HCT116 (cell line): ENCODE data around the gene PCCA. TPM values are rescaled to one million over a fixed set of nuclear protein-coding genes. Genes with fewer than 3 reads are reported as not detected.

Experiments
- ATAC-seq: fragments of 200-7000 bp; cut with Tn5 transposase; 2 replicates; pipeline ENCODE4 v1.9.1; 2020; ENCODE audit warnings: mild to moderate bottlenecking, moderate library complexity
- BruUV-seq: library from RNA; stranded (reverse); fragments of 400-500 nt; replicated peaks from 2 replicates; lab custom pipeline; 2021; lab: Mats Ljungman, UMichigan
- CTCF ChIA-PET: fragments of 300-600 bp; sonication (Branson Sonifier 250); formaldehyde crosslinking; loops from one replicate; lab custom pipeline; 2021; ENCODE audit warnings: antibody characterized with exemption; lab: Charles Lee
- POLR2A ChIA-PET: fragments of 300-600, 350-600 bp; sonication (Branson Sonifier 250); formaldehyde crosslinking; loops from one replicate; lab custom pipeline; 2021; ENCODE audit warnings: antibody characterized with exemption; lab: Charles Lee
- RAD21 ChIA-PET, 2 experiments: fragments of 300-600 bp; sonication (Branson Sonifier 250); formaldehyde crosslinking; loops; one replicate each; lab custom pipeline; 2023; ENCODE audit warnings: low total read pairs in 2 of 2; ENCODE audit not compliant: uncharacterized antibody in 2 of 2, unreplicated experiment in 2 of 2, low non-redundant PET in 1 of 2; lab: Charles Lee
- DNase-seq: peaks from one replicate; pipeline ENCODE4 v3.0.0-alpha.2; 2010; ENCODE audit warnings: low read depth, low spot score
- H2AFZ ChIP-seq: fragments of 200-600 bp; shearing (Covaris generic), sonication (generic); 2 replicates; pipeline ENCODE4 v1.6.1; 2017; ENCODE audit warnings: low read depth, mixed run types, mixed read lengths, antibody characterized with exemption, low read length; ENCODE audit not compliant: poor library complexity, severe bottlenecking
- H3K27ac ChIP-seq: 2 replicates; pipeline ENCODE4 v1.5.1; 2012; ENCODE audit warnings: low read depth, low read length
- H3K27me3 ChIP-seq: fragments of 200-600 bp; sonication (generic); 2 replicates; pipeline ENCODE4 v1.6.1; 2016; ENCODE audit warnings: mixed run types, low read length, mixed read lengths; ENCODE audit not compliant: insufficient read depth
- H3K36me3 ChIP-seq, 2 experiments: fragments of 200-500 bp in 1 of 2; fragments of 200-600 bp in 1 of 2; sonication (Bioruptor generic) in 1 of 2; sonication (generic) in 1 of 2; 2 replicates each; pipeline versions ENCODE4 v1.5.1 to v1.6.1; 2014 to 2016; ENCODE audit warnings: low read length in 2 of 2, inconsistent platforms in 1 of 2, mixed read lengths in 1 of 2, mixed run types in 1 of 2; ENCODE audit not compliant: insufficient read depth in 2 of 2, control insufficient read depth in 1 of 2
- H3K4me1 ChIP-seq, 2 experiments: fragments of 200-600 bp in 1 of 2; sonication (generic) in 1 of 2; 2 replicates each; pipeline versions ENCODE4 v1.5.1 to v1.6.1; 2012 to 2017; ENCODE audit warnings: low read length in 2 of 2, inconsistent platforms in 1 of 2, mild to moderate bottlenecking in 1 of 2, mixed read lengths in 1 of 2, mixed run types in 1 of 2, moderate library complexity in 1 of 2; ENCODE audit not compliant: insufficient read depth in 2 of 2, control insufficient read depth in 1 of 2
- H3K4me2 ChIP-seq: fragments of 200-600 bp; sonication (generic); 2 replicates; pipeline ENCODE4 v1.6.1; 2017; ENCODE audit warnings: mixed run types, low read length, mixed read lengths
- H3K4me3 ChIP-seq, 2 experiments: fragments of 200-600 bp in 1 of 2; sonication (generic) in 1 of 2; replicated peaks in 1 of 2; 2 replicates each; pipeline ENCODE4 v1.5.1; 2011 to 2016; ENCODE audit warnings: low read length in 2 of 2, control low read depth in 1 of 2, low read depth in 1 of 2, mild to moderate bottlenecking in 1 of 2, mixed read lengths in 1 of 2, mixed run types in 1 of 2
- H3K79me2 ChIP-seq: fragments of 200-600 bp; sonication (generic); 2 replicates; pipeline ENCODE4 v1.6.1; 2017; ENCODE audit warnings: mild to moderate bottlenecking, mixed run types, low read length, moderate library complexity, mixed read lengths; ENCODE audit not compliant: insufficient read depth
- H3K9ac ChIP-seq: fragments of 200-600 bp; sonication (generic); 2 replicates; pipeline ENCODE4 v1.6.1; 2016; ENCODE audit warnings: low read length, mixed read lengths
- H3K9me2 ChIP-seq: fragments of 200-600 bp; sonication (generic), shearing (Covaris generic); 2 replicates; pipeline ENCODE4 v1.6.1; 2017; ENCODE audit warnings: mixed run types, mild to moderate bottlenecking, moderate library complexity; ENCODE audit not compliant: insufficient read depth
- H3K9me3 ChIP-seq, 2 experiments: fragments of 200-500 bp in 1 of 2; fragments of 200-600 bp in 1 of 2; sonication (Bioruptor generic) in 1 of 2; sonication (generic) in 1 of 2; 2 replicates each; pipeline ENCODE4 v1.6.1; 2014 to 2017; ENCODE audit warnings: low read length in 2 of 2, mixed read lengths in 2 of 2, inconsistent platforms in 1 of 2, low read depth in 1 of 2, mild to moderate bottlenecking in 1 of 2, mixed run types in 1 of 2, moderate library complexity in 1 of 2; ENCODE audit not compliant: control insufficient read depth in 1 of 2, insufficient read depth in 1 of 2
- H4K20me1 ChIP-seq: fragments of 200-600 bp; sonication (generic), shearing (Covaris generic); 2 replicates; pipeline ENCODE4 v1.6.1; 2017; ENCODE audit warnings: mixed run types, mild to moderate bottlenecking, moderate library complexity; ENCODE audit not compliant: insufficient read depth
- ATF3 ChIP-seq: IDR thresholded peaks from 2 replicates; pipeline ENCODE4 v1.6.1; 2012
- CBX3 ChIP-seq: IDR thresholded peaks from 2 replicates; pipeline ENCODE4 v1.6.1; 2012; ENCODE audit warnings: low read depth
- CEBPB ChIP-seq: IDR thresholded peaks from 2 replicates; pipeline ENCODE4 v1.6.1; 2012; ENCODE audit warnings: low read depth
- CTCF ChIP-seq, 3 experiments: fragments of 200-600 bp in 1 of 3; sonication (generic) in 1 of 3; IDR thresholded peaks in 2 of 3; conservative IDR thresholded peaks in 1 of 3; 2 replicates each; pipeline ENCODE4 v1.5.1; 2012 to 2017; ENCODE audit warnings: low read depth in 2 of 3, low read length in 2 of 3, antibody characterized with exemption in 1 of 3, borderline replicate concordance in 1 of 3, control low read depth in 1 of 3, mild to moderate bottlenecking in 1 of 3, mixed read lengths in 1 of 3, mixed run types in 1 of 3, moderate library complexity in 1 of 3; ENCODE audit not compliant: insufficient read depth in 1 of 3
- EGR1 ChIP-seq: IDR thresholded peaks from 2 replicates; pipeline ENCODE4 v1.6.1; 2012; ENCODE audit warnings: low read depth
- EZH2phosphoT487 ChIP-seq: fragments of 200-600 bp; IDR thresholded peaks from 2 replicates; pipeline ENCODE4 v1.6.1; 2018; ENCODE audit warnings: antibody characterized with exemption, borderline replicate concordance
- FOSL1 ChIP-seq: IDR thresholded peaks from 2 replicates; pipeline ENCODE4 v1.6.1; 2012; ENCODE audit warnings: low read depth
- POLR2AphosphoS5 ChIP-seq: IDR thresholded peaks from 2 replicates; pipeline ENCODE4 v1.6.1; 2011; ENCODE audit warnings: mild to moderate bottlenecking, low read depth, low read length, moderate library complexity
- RAD21 ChIP-seq: IDR thresholded peaks from 2 replicates; pipeline ENCODE4 v1.6.1; 2012; ENCODE audit warnings: low read depth, mild to moderate bottlenecking
- REST ChIP-seq: IDR thresholded peaks from 2 replicates; pipeline ENCODE4 v1.6.1; 2012; ENCODE audit warnings: low read depth
- SRF ChIP-seq: IDR thresholded peaks from 2 replicates; pipeline ENCODE4 v1.6.1; 2012; ENCODE audit warnings: low read depth
- TCF7L2 ChIP-seq: IDR thresholded peaks from 2 replicates; pipeline ENCODE4 v1.7.0; 2011; ENCODE audit warnings: borderline replicate concordance, inconsistent platforms; ENCODE audit not compliant: insufficient read depth, insufficient read length; ENCODE audit errors: extremely low read depth
- YY1 ChIP-seq: IDR thresholded peaks from 2 replicates; pipeline ENCODE4 v1.6.1; 2011; ENCODE audit warnings: low read length, low read depth, moderate library complexity, mild to moderate bottlenecking; ENCODE audit not compliant: insufficient replicate concordance; ENCODE audit errors: extremely low read depth
- ZBTB33 ChIP-seq: IDR thresholded peaks from 2 replicates; pipeline ENCODE4 v1.6.1; 2011; ENCODE audit warnings: mild to moderate bottlenecking, low read length, moderate library complexity; ENCODE audit not compliant: insufficient replicate concordance; ENCODE audit errors: extremely low read depth
- ZFX ChIP-seq: fragments of 450-650 bp; IDR thresholded peaks from 2 replicates; pipeline ENCODE4 v1.6.1; 2017
- ZNF274 ChIP-seq: fragments of 200-500 bp; sonication (Bioruptor generic); IDR thresholded peaks from 2 replicates; pipeline ENCODE4 v1.6.1; 2014; ENCODE audit warnings: mild to moderate bottlenecking, low read depth, low read length, inconsistent platforms
- intact Hi-C: fragments of 100-400 bp; cut with micrococcal nuclease; formaldehyde crosslinking; loops from 2 replicates; pipeline ENCODE4 v1.10.0; 2022
- total RNA-seq: library from RNA; stranded (reverse); gene quantifications from one replicate; pipeline ENCODE4 v1.2.1, GENCODE V29; 2021; ENCODE audit not compliant: unreplicated experiment

Gene PCCA
- total RNA-seq, 1 experiment from 2014 or later = 23.0 TPM

GRCh38 chr13:100063906-100064305, 25.0 kb upstream of the PCCA start:
- Histone ChIP-seq H3K27ac (no peak overlapping the region), H3K79me2 (no peaks in the 10 kb centered on the region), H3K9me3 (no peaks in the 10 kb centered on the region), H3K9ac (no peak overlapping the region), H3K4me2 (no peak overlapping the region), H3K4me1 (no peaks in the 10 kb centered on the region), H3K4me3 (no peak overlapping the region), H2AFZ (no peak overlapping the region), H4K20me1 (no peaks in the 10 kb centered on the region), H3K27me3 (no peaks in the 10 kb centered on the region), H3K9me2 (no peaks in the 10 kb centered on the region), H3K36me3 (no peaks in the 10 kb centered on the region)
- ChIA-PET RAD21 (no interaction called here), POLR2A (no interaction called here), CTCF (no interaction called here)
- intact Hi-C loops = no loop called here
- ATAC-seq = no peak
- BruUV-seq = no TSS peak
- DNase-seq = no peak
- TF ChIP-seq EGR1 (no peak), RAD21 (no peak), YY1 (no peak), REST (no peak), POLR2AphosphoS5 (no peak), ZFX (no peak), TCF7L2 (no peak), FOSL1 (no peak), ATF3 (no peak), CEBPB (no peak), CBX3 (no peak), EZH2phosphoT487 (no peak), ZBTB33 (no peak), CTCF (IDR thresholded peaks at IDR 0.05 in 2 of 3, conservative IDR thresholded peaks at IDR 0.05 in 1 of 3; ENCODE audit: borderline replicate concordance in 1 of 3, insufficient read depth in 1 of 3, low read depth in 2 of 3, low read length in 2 of 3) (no peak), SRF (no peak), ZNF274 (no peak)
